Lung (tissue), 12 donors: Measurements from ENCODE around the gene RNASE4. TPM values are rescaled to one million over a fixed set of nuclear protein-coding genes. Genes with fewer than 3 reads are reported as not detected.

Experiments used
- ATAC-seq: fragments of 200-7000 bp; cut with Tn5 transposase; one replicate; pipeline ENCODE4 v1.9.1; 2020; ENCODE audit warnings: moderate number of reproducible peaks; ENCODE audit not compliant: insufficient read depth, low FRiP score
- DNase-seq, 3 donors: peaks; one replicate each; pipeline ENCODE4 v3.0.0-alpha.2; 2013 to 2017
- H3K27ac ChIP-seq, 2 donors: one replicate each; pipeline ENCODE4 v1.5.1; 2013; ENCODE audit warnings: mild to moderate bottlenecking in 2 of 2, moderate library complexity in 2 of 2, control low read depth in 1 of 2, inconsistent platforms in 1 of 2, low read depth in 1 of 2, low read length in 1 of 2
- H3K27me3 ChIP-seq, 3 donors: one replicate each; pipeline ENCODE4 v1.5.1; 2013; ENCODE audit warnings: low read length in 2 of 3; ENCODE audit not compliant: control insufficient read depth in 3 of 3, insufficient read depth in 3 of 3
- H3K36me3 ChIP-seq, 4 donors: one replicate each; pipeline ENCODE4 v1.5.1; 2013; ENCODE audit warnings: low read length in 4 of 4, mild to moderate bottlenecking in 1 of 4, moderate library complexity in 1 of 4; ENCODE audit not compliant: control insufficient read depth in 4 of 4, insufficient read depth in 4 of 4
- H3K4me1 ChIP-seq, 5 donors: one replicate each; pipeline ENCODE4 v1.5.1; 2013; ENCODE audit warnings: low read length in 5 of 5, mild to moderate bottlenecking in 2 of 5, moderate library complexity in 1 of 5; ENCODE audit not compliant: control insufficient read depth in 5 of 5, insufficient read depth in 5 of 5
- H3K4me3 ChIP-seq: one replicate; pipeline ENCODE4 v1.5.1; 2013; ENCODE audit warnings: mild to moderate bottlenecking, control low read depth, moderate library complexity
- H3K9ac ChIP-seq, 2 donors: one replicate each; pipeline ENCODE4 v1.5.1; 2013; ENCODE audit warnings: low read length in 2 of 2, control low read depth in 1 of 2; ENCODE audit not compliant: insufficient read depth in 1 of 2
- H3K9me3 ChIP-seq, 4 donors: one replicate each; pipeline ENCODE4 v1.5.1; 2013; ENCODE audit warnings: low read length in 3 of 4, mild to moderate bottlenecking in 1 of 4, moderate library complexity in 1 of 4; ENCODE audit not compliant: control insufficient read depth in 4 of 4, insufficient read depth in 3 of 4
- WGBS, 2 donors: extraction: QIAGEN DNeasy Blood & Tissue Kit; methylation state at CpG; one replicate each; pipeline ENCODE4 v1.1.7; 2013; 5-methylcytosine and 5-hydroxymethylcytosine counted together
- polyA plus RNA-seq, 2 donors: library from polyadenylated mRNA; stranded (reverse); fragments of 200-250 nt; gene quantifications; one replicate each; pipeline ENCODE4 v1.2.1, GENCODE V29; 2013
- total RNA-seq, 2 donors: library from RNA; depleted of rRNA in 1 of 2; stranded (reverse); fragments of >200 nt in 1 of 2; gene quantifications; one replicate each; pipeline ENCODE4 v1.2.1, GENCODE V29; 2014 to 2021
- TF ChIP-seq, protein P1 (sequence below): IDR thresholded peaks from 2 replicates; pipeline ENCODE4 v1.5.1; 2012; ENCODE audit warnings: mild to moderate bottlenecking; ENCODE audit errors: control extremely low read depth, extremely low read depth
- donor health status: control.
- donor health status: control.
- donor health status: Bipolar disorder and iron deficiency.
- donor health status: healthy.
- donor health status: DM: yes; HTN: yes; CAD: no.

The RNASE4 gene
- total and polyA plus RNA-seq, 4 donors = 14.5 to 51.9 (median 28.6) TPM

DNA sequence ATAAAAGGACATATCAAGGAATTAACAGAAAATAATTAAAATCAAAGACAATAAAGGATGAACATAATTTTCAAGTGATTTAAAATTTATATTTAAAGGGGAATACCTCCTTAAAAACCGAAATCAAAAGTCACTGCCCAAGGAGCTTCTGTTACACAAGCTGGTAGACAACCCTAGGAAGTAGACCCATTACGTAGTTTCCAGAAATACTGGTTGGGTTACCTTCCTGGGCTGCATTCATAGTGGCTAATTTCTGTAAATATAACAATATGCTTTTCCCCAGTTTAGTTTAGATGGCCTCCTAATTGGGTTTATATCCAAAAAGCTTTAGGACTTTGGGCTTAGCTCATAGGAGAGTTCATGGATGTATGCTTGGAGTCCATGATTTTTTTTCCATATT is 59.2 kb downstream of the RNASE4 start:
- no peak overlapping the region for H3K27ac ChIP-seq
- DNase-seq = peak in 2 of 3 donors; percentile 30 to 59
- H3K9me3 ChIP-seq = no peaks in the 10 kb centered on the region
- H3K9ac ChIP-seq = no peak overlapping the region
- peaks cover 0 to 2% (median 0%) of the 10 kb centered on the region in 5 donors for H3K4me1 ChIP-seq
- 66 to 80% methylated on average over 2 of the region's 2 CpGs for WGBS, 2 donors
- TF ChIP-seq, protein P1, sequence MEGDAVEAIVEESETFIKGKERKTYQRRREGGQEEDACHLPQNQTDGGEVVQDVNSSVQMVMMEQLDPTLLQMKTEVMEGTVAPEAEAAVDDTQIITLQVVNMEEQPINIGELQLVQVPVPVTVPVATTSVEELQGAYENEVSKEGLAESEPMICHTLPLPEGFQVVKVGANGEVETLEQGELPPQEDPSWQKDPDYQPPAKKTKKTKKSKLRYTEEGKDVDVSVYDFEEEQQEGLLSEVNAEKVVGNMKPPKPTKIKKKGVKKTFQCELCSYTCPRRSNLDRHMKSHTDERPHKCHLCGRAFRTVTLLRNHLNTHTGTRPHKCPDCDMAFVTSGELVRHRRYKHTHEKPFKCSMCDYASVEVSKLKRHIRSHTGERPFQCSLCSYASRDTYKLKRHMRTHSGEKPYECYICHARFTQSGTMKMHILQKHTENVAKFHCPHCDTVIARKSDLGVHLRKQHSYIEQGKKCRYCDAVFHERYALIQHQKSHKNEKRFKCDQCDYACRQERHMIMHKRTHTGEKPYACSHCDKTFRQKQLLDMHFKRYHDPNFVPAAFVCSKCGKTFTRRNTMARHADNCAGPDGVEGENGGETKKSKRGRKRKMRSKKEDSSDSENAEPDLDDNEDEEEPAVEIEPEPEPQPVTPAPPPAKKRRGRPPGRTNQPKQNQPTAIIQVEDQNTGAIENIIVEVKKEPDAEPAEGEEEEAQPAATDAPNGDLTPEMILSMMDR = no peak
- no peak for ATAC-seq
- H3K27me3 ChIP-seq = no peaks in the 10 kb centered on the region
- H3K36me3 ChIP-seq = no peaks in the 10 kb centered on the region
- H3K4me3 ChIP-seq = no peak overlapping the region

DNA sequence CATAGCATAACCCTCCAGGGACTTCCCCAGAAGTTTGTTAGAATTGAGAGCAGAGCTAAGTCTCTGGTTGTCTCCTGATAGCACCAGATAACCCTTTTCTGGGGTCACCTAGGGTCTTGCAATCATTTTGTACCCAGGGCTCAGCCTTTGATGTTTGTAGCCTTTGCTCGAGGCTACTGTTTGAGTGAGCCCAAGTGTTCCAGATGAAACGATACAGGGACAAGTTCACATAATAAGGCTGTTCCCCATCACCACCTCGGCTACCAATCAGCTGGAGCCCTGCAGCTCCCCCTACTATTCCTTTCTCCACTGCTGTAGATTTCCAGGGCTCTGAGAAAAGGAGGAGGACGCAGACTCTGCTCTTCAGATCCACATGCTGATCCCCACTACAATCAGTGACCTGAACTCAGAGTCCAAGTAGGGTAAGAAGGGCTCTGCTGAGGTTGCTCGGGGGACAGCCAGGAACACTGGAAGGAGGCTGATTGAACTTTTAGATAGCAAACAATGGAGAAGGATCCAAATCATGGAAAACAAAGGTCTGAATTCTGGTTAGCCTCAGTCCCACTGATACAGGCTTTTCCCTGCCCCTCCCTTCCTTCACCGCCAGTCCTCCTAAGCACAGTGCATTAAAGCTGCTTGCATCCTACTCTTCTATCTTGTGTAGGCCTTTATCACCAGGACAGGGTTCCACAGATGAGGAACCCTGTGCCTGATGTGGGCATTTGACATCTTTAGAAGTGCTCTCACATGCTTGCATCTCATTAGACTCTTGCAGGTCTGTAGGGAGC is 61.4 kb downstream of the RNASE4 start, which contains the start of gene EDDM3A:
EDDM3A (plus strand) TSS at position 317 of the 788 bp plus-strand sequence. CDS start 1,694 bp downstream, outside the sequence.
- H3K9ac ChIP-seq = no peak within 1 kb of the TSS
- H3K4me3 ChIP-seq = no peak within 1 kb of the TSS
- H3K4me1 ChIP-seq = peaks cover 0 to 2% (median 0%) of the 10 kb centered on the region in 5 donors
- TF ChIP-seq, protein P1 = no peak
- ATAC-seq (no peak), DNase-seq (no peak)
- H3K9me3 ChIP-seq = no peaks in the 10 kb centered on the region
- no peaks in the 10 kb centered on the region for H3K27me3 ChIP-seq
- no peaks in the 10 kb centered on the region for H3K36me3 ChIP-seq
- H3K27ac ChIP-seq = no peak within 1 kb of the TSS
- 85 to 87% methylated on average over 6 of the region's 6 CpGs for WGBS, 2 donors

DNA sequence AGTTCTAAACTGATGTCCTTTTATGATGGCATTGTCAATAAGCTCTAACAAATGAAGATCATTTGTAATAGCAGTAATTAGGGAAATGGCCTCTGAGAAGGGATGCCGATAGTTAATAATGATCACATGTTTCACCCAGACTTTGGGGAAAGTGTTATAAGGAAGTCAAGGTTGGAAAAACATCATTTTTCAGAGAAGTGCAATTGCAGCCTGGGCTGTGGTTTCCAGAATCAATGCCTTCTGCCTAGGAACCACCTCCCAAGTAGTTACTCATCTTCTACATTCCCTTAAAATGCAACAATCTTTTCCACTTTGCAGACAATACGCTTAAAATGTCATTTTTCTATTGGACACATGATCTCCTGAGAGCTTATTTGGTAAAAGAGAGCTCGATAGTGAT is 62.2 kb downstream of the RNASE4 start:
- TF ChIP-seq, protein P1 = no peak
- Histone ChIP-seq H3K4me1 (peaks cover 0 to 2% (median 0%) of the 10 kb centered on the region in 5 donors), H3K36me3 (no peaks in the 10 kb centered on the region), H3K4me3 (no peak overlapping the region), H3K9ac (no peak overlapping the region), H3K27me3 (no peaks in the 10 kb centered on the region), H3K27ac (no peak overlapping the region), H3K9me3 (no peaks in the 10 kb centered on the region)
- ATAC-seq (no peak), DNase-seq (no peak)
- WGBS, 2 donors = 89 to 90% methylated on average over 3 of the region's 3 CpGs
